WTC11 (cell line): ENCODE data around the gene MRTFB. TPM values are rescaled to one million over a fixed set of nuclear protein-coding genes. Genes with fewer than 3 reads are reported as not detected.

Source experiments
- ATAC-seq: fragments of 200-7000 bp; cut with Tn5 transposase; 2 replicates; pipeline ENCODE4 v1.10.0; 2021; ENCODE audit warnings: mild to moderate bottlenecking, moderate library complexity
- CTCF ChIA-PET: fragments of 300-600 bp; sonication (Branson Sonifier 250); formaldehyde crosslinking; loops from one replicate; lab custom pipeline; 2021; ENCODE audit warnings: antibody characterized with exemption; lab: Charles Lee
- POLR2A ChIA-PET: fragments of 350-600 bp; sonication (Branson Sonifier 250); formaldehyde crosslinking; loops from one replicate; lab custom pipeline; 2021; ENCODE audit warnings: antibody characterized with exemption; lab: Charles Lee
- DNase-seq: peaks from one replicate; pipeline ENCODE4 v3.0.0; 2021; ENCODE audit warnings: low spot score
- H3K27ac Mint-ChIP-seq: 2 replicates; pipeline ENCODE4 v1.8.0; 2021; ENCODE audit warnings: mixed read lengths
- H3K27me3 Mint-ChIP-seq: 2 replicates; pipeline ENCODE4 v1.8.0; 2021; ENCODE audit warnings: low read depth, mild to moderate bottlenecking, moderate library complexity, mixed read lengths
- H3K36me3 Mint-ChIP-seq: 2 replicates; pipeline ENCODE4 v1.8.0; 2021; ENCODE audit warnings: mixed read lengths
- H3K4me1 Mint-ChIP-seq: 2 replicates; pipeline ENCODE4 v1.8.0; 2022; ENCODE audit warnings: mixed read lengths
- H3K4me3 Mint-ChIP-seq: 2 replicates; pipeline ENCODE4 v1.8.0; 2021; ENCODE audit warnings: mild to moderate bottlenecking, moderate library complexity, mixed read lengths
- H3K9me3 Mint-ChIP-seq: 2 replicates; pipeline ENCODE4 v1.8.0; 2021; ENCODE audit warnings: mixed read lengths
- CREB1 ChIP-seq: sonication (generic); formaldehyde crosslinking; IDR thresholded peaks from 2 replicates; pipeline ENCODE4 v1.8.0; 2023; ENCODE audit warnings: mild to moderate bottlenecking, missing genetic modification reagents
- ETV6 ChIP-seq: sonication (generic); formaldehyde crosslinking; IDR thresholded peaks from 2 replicates; pipeline ENCODE4 v1.8.1; 2022; ENCODE audit warnings: mild to moderate bottlenecking, missing genetic modification reagents
- NR2C2 ChIP-seq: sonication (generic); formaldehyde crosslinking; IDR thresholded peaks from 2 replicates; pipeline ENCODE4 v1.8.0; 2022; ENCODE audit warnings: mild to moderate bottlenecking, missing genetic modification reagents
- SMAD3 ChIP-seq: sonication (generic); formaldehyde crosslinking; IDR thresholded peaks from 2 replicates; pipeline ENCODE4 v1.8.0; 2022; ENCODE audit warnings: missing genetic modification reagents, mild to moderate bottlenecking, borderline replicate concordance
- ZNF232 ChIP-seq: sonication (generic); formaldehyde crosslinking; IDR thresholded peaks from 2 replicates; pipeline ENCODE4 v1.8.0; 2022; ENCODE audit warnings: mild to moderate bottlenecking, missing genetic modification reagents
- ZNF263 ChIP-seq: sonication (generic); formaldehyde crosslinking; IDR thresholded peaks from 2 replicates; pipeline ENCODE4 v1.8.1; 2022; ENCODE audit warnings: low read depth, mild to moderate bottlenecking, moderate library complexity, missing genetic modification reagents
- ZNF317 ChIP-seq: sonication (generic); formaldehyde crosslinking; IDR thresholded peaks from 2 replicates; pipeline ENCODE4 v1.8.1; 2023; ENCODE audit warnings: low read depth, mild to moderate bottlenecking, moderate library complexity, missing genetic modification reagents, borderline replicate concordance
- ZNF423 ChIP-seq: fragments of 250-450 bp; sonication (Bioruptor Pico); IDR thresholded peaks from 2 replicates; pipeline ENCODE4 v2.1.2; 2022; ENCODE audit warnings: mild to moderate bottlenecking, moderate library complexity
- total RNA-seq: library from RNA; stranded (reverse); gene quantifications from 3 replicates; pipeline ENCODE4 v1.2.3, GENCODE V29; 2021
- TF ChIP-seq, protein P1 (sequence below): fragments of 250-450 bp; sonication (Bioruptor Pico); conservative IDR thresholded peaks from 2 replicates; pipeline ENCODE4 v1.9.0; 2021; ENCODE audit warnings: mild to moderate bottlenecking
- TF ChIP-seq, protein P2 (sequence below): sonication (generic); formaldehyde crosslinking; IDR thresholded peaks from 2 replicates; pipeline ENCODE4 v1.8.1; 2023; ENCODE audit warnings: mild to moderate bottlenecking, missing genetic modification reagents, moderate library complexity
- TF ChIP-seq, protein P3 (sequence below): sonication (generic); formaldehyde crosslinking; IDR thresholded peaks from 2 replicates; pipeline ENCODE4 v1.8.1; 2023; ENCODE audit warnings: mild to moderate bottlenecking, missing genetic modification reagents, moderate library complexity
- TF ChIP-seq, protein P4 (sequence below): sonication (generic); formaldehyde crosslinking; IDR thresholded peaks from 2 replicates; pipeline ENCODE4 v1.8.1; 2022; ENCODE audit warnings: low read depth, mild to moderate bottlenecking, moderate library complexity, missing genetic modification reagents, borderline replicate concordance
- TF ChIP-seq, protein P5 (sequence below): sonication (generic); formaldehyde crosslinking; IDR thresholded peaks from 2 replicates; pipeline ENCODE4 v1.8.1; 2023; ENCODE audit warnings: mild to moderate bottlenecking, missing genetic modification reagents
- TF ChIP-seq, protein P6 (sequence below): fragments of 250-450 bp; sonication (Bioruptor Pico); IDR thresholded peaks from 2 replicates; pipeline ENCODE4 v2.1.2; 2022; ENCODE audit warnings: mild to moderate bottlenecking, moderate library complexity
- TF ChIP-seq, protein P7 (sequence below): sonication (generic); formaldehyde crosslinking; IDR thresholded peaks from 2 replicates; pipeline ENCODE4 v1.8.0; 2023; ENCODE audit warnings: missing genetic modification reagents, mild to moderate bottlenecking, borderline replicate concordance
- TF ChIP-seq, protein P8 (sequence below): fragments of 250-450 bp; sonication (Bioruptor Pico); IDR thresholded peaks from 2 replicates; pipeline ENCODE4 v1.9.0; 2021; ENCODE audit warnings: mild to moderate bottlenecking, borderline replicate concordance
- TF ChIP-seq, protein P9 (sequence below): sonication (generic); formaldehyde crosslinking; IDR thresholded peaks from 2 replicates; pipeline ENCODE4 v1.8.1; 2023; ENCODE audit warnings: mild to moderate bottlenecking, missing genetic modification reagents
- TF ChIP-seq, protein P10 (sequence below): fragments of 250-450 bp; sonication (Bioruptor Pico); IDR thresholded peaks from 2 replicates; pipeline ENCODE4 v1.9.0; 2021; ENCODE audit warnings: mild to moderate bottlenecking

MRTFB gene
- total RNA-seq, 1 experiment from 2014 or later = 30.8 TPM

DNA sequence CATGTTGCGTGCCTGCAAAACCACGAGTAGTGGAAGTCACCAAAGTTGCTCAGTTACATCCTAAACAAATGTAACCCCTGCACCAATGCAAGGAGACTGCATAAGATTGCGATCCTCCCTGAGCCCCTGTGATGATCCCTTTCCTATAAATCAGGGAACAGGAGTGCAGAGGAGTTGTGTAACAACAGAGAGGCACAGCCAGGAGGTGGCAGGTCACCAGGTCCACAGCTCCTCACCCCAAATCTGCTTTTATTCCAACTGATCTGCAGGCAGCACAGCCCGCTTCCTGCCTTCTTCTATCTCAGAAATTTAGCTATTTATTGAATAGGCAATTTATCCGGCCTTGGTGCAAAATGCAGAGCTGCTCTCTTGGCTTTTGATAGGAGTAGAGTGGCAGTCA, 36.0 kb upstream of the MRTFB start:
- no peaks in the 10 kb centered on the region for H3K36me3 Mint-ChIP-seq
- CTCF ChIA-PET = no interaction called here
- DNase-seq = no peak
- ATAC-seq = no peak
- peaks cover 16% of the 10 kb centered on the region for H3K9me3 Mint-ChIP-seq
- no peak overlapping the region for H3K27ac Mint-ChIP-seq
- H3K4me1 Mint-ChIP-seq = no peaks in the 10 kb centered on the region
- H3K4me3 Mint-ChIP-seq = no peak overlapping the region
- no peaks in the 10 kb centered on the region for H3K27me3 Mint-ChIP-seq
- POLR2A ChIA-PET = no interaction called here
- TF ChIP-seq ZNF232 (CRISPR knock-in tag) (no peak), SMAD3 (CRISPR knock-in tag) (no peak), ZNF423 (CRISPR knock-in tag) (no peak), NR2C2 (no peak), ZNF317 (no peak), CREB1 (CRISPR knock-in tag) (no peak), ZNF263 (CRISPR knock-in tag) (no peak), ETV6 (CRISPR knock-in tag) (no peak)
- TF ChIP-seq, protein P1, sequence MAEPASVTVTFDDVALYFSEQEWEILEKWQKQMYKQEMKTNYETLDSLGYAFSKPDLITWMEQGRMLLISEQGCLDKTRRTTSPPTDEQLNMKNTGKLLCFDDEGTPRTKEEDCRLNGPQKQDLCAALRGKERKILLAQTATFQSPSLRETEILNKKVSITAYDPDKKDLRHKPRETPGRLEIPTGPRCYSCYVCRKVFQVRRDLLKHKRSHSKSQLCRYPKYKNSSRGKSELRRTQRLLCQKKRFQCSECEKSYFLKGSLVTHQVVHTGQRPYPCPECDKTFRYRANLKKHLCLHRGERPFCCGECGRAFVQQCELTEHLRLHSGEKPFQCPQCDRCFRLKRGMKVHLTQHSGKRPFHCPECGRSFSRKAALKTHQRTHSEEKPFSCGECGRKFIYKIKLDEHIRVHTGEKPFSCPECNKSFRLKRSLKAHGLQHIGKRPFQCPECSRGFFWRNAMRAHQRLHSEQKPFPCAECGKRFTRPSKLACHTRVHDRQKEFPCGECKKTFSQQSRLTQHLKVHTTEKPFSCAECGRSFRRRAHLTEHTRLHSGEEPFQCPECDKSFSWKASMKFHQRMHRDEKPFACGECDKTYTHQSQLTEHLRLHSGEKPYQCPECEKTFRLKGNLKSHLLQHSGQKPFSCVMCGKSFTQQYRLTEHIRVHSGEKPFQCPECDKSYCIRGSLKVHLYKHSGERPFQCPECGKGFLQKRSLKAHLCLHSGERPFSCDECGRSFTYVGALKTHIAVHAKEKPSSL (CRISPR knock-in tag) = no peak
- TF ChIP-seq, protein P2, sequence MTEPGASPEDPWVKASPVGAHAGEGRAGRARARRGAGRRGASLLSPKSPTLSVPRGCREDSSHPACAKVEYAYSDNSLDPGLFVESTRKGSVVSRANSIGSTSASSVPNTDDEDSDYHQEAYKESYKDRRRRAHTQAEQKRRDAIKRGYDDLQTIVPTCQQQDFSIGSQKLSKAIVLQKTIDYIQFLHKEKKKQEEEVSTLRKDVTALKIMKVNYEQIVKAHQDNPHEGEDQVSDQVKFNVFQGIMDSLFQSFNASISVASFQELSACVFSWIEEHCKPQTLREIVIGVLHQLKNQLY (CRISPR knock-in tag) = no peak
- TF ChIP-seq, protein P3, sequence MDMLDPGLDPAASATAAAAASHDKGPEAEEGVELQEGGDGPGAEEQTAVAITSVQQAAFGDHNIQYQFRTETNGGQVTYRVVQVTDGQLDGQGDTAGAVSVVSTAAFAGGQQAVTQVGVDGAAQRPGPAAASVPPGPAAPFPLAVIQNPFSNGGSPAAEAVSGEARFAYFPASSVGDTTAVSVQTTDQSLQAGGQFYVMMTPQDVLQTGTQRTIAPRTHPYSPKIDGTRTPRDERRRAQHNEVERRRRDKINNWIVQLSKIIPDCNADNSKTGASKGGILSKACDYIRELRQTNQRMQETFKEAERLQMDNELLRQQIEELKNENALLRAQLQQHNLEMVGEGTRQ (CRISPR knock-in tag) = no peak
- TF ChIP-seq, protein P4, sequence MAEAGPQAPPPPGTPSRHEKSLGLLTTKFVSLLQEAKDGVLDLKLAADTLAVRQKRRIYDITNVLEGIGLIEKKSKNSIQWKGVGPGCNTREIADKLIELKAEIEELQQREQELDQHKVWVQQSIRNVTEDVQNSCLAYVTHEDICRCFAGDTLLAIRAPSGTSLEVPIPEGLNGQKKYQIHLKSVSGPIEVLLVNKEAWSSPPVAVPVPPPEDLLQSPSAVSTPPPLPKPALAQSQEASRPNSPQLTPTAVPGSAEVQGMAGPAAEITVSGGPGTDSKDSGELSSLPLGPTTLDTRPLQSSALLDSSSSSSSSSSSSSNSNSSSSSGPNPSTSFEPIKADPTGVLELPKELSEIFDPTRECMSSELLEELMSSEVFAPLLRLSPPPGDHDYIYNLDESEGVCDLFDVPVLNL (CRISPR knock-in tag) = no peak
- TF ChIP-seq, protein P5, sequence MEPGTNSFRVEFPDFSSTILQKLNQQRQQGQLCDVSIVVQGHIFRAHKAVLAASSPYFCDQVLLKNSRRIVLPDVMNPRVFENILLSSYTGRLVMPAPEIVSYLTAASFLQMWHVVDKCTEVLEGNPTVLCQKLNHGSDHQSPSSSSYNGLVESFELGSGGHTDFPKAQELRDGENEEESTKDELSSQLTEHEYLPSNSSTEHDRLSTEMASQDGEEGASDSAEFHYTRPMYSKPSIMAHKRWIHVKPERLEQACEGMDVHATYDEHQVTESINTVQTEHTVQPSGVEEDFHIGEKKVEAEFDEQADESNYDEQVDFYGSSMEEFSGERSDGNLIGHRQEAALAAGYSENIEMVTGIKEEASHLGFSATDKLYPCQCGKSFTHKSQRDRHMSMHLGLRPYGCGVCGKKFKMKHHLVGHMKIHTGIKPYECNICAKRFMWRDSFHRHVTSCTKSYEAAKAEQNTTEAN = no peak
- TF ChIP-seq, protein P6, sequence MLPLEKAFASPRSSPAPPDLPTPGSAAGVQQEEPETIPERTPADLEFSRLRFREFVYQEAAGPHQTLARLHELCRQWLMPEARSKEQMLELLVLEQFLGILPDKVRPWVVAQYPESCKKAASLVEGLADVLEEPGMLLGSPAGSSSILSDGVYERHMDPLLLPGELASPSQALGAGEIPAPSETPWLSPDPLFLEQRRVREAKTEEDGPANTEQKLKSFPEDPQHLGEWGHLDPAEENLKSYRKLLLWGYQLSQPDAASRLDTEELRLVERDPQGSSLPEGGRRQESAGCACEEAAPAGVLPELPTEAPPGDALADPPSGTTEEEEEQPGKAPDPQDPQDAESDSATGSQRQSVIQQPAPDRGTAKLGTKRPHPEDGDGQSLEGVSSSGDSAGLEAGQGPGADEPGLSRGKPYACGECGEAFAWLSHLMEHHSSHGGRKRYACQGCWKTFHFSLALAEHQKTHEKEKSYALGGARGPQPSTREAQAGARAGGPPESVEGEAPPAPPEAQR (CRISPR knock-in tag) = no peak
- TF ChIP-seq, protein P7, sequence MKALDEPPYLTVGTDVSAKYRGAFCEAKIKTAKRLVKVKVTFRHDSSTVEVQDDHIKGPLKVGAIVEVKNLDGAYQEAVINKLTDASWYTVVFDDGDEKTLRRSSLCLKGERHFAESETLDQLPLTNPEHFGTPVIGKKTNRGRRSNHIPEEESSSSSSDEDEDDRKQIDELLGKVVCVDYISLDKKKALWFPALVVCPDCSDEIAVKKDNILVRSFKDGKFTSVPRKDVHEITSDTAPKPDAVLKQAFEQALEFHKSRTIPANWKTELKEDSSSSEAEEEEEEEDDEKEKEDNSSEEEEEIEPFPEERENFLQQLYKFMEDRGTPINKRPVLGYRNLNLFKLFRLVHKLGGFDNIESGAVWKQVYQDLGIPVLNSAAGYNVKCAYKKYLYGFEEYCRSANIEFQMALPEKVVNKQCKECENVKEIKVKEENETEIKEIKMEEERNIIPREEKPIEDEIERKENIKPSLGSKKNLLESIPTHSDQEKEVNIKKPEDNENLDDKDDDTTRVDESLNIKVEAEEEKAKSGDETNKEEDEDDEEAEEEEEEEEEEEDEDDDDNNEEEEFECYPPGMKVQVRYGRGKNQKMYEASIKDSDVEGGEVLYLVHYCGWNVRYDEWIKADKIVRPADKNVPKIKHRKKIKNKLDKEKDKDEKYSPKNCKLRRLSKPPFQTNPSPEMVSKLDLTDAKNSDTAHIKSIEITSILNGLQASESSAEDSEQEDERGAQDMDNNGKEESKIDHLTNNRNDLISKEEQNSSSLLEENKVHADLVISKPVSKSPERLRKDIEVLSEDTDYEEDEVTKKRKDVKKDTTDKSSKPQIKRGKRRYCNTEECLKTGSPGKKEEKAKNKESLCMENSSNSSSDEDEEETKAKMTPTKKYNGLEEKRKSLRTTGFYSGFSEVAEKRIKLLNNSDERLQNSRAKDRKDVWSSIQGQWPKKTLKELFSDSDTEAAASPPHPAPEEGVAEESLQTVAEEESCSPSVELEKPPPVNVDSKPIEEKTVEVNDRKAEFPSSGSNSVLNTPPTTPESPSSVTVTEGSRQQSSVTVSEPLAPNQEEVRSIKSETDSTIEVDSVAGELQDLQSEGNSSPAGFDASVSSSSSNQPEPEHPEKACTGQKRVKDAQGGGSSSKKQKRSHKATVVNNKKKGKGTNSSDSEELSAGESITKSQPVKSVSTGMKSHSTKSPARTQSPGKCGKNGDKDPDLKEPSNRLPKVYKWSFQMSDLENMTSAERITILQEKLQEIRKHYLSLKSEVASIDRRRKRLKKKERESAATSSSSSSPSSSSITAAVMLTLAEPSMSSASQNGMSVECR (CRISPR knock-in tag) = no peak
- TF ChIP-seq, protein P8, sequence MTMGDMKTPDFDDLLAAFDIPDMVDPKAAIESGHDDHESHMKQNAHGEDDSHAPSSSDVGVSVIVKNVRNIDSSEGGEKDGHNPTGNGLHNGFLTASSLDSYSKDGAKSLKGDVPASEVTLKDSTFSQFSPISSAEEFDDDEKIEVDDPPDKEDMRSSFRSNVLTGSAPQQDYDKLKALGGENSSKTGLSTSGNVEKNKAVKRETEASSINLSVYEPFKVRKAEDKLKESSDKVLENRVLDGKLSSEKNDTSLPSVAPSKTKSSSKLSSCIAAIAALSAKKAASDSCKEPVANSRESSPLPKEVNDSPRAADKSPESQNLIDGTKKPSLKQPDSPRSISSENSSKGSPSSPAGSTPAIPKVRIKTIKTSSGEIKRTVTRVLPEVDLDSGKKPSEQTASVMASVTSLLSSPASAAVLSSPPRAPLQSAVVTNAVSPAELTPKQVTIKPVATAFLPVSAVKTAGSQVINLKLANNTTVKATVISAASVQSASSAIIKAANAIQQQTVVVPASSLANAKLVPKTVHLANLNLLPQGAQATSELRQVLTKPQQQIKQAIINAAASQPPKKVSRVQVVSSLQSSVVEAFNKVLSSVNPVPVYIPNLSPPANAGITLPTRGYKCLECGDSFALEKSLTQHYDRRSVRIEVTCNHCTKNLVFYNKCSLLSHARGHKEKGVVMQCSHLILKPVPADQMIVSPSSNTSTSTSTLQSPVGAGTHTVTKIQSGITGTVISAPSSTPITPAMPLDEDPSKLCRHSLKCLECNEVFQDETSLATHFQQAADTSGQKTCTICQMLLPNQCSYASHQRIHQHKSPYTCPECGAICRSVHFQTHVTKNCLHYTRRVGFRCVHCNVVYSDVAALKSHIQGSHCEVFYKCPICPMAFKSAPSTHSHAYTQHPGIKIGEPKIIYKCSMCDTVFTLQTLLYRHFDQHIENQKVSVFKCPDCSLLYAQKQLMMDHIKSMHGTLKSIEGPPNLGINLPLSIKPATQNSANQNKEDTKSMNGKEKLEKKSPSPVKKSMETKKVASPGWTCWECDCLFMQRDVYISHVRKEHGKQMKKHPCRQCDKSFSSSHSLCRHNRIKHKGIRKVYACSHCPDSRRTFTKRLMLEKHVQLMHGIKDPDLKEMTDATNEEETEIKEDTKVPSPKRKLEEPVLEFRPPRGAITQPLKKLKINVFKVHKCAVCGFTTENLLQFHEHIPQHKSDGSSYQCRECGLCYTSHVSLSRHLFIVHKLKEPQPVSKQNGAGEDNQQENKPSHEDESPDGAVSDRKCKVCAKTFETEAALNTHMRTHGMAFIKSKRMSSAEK (CRISPR knock-in tag) = no peak
- TF ChIP-seq, protein P9, sequence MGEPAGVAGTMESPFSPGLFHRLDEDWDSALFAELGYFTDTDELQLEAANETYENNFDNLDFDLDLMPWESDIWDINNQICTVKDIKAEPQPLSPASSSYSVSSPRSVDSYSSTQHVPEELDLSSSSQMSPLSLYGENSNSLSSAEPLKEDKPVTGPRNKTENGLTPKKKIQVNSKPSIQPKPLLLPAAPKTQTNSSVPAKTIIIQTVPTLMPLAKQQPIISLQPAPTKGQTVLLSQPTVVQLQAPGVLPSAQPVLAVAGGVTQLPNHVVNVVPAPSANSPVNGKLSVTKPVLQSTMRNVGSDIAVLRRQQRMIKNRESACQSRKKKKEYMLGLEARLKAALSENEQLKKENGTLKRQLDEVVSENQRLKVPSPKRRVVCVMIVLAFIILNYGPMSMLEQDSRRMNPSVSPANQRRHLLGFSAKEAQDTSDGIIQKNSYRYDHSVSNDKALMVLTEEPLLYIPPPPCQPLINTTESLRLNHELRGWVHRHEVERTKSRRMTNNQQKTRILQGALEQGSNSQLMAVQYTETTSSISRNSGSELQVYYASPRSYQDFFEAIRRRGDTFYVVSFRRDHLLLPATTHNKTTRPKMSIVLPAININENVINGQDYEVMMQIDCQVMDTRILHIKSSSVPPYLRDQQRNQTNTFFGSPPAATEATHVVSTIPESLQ (CRISPR knock-in tag) = no peak
- TF ChIP-seq, protein P10, sequence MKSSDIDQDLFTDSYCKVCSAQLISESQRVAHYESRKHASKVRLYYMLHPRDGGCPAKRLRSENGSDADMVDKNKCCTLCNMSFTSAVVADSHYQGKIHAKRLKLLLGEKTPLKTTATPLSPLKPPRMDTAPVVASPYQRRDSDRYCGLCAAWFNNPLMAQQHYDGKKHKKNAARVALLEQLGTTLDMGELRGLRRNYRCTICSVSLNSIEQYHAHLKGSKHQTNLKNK (CRISPR knock-in tag) = no peak
